GM23248 (cell line): ENCODE data around the gene RAB31. TPM values are rescaled to one million over a fixed set of nuclear protein-coding genes. Genes with fewer than 3 reads are reported as not detected.

Experiments
- DNase-seq: peaks from one replicate; pipeline ENCODE4 v3.0.0-alpha.2; 2015
- H2AFZ ChIP-seq: fragments of 200-600 bp; sonication (generic); 2 replicates; pipeline ENCODE4 v1.6.1; 2016; ENCODE audit warnings: antibody characterized with exemption
- H3F3A ChIP-seq: fragments of 200-600 bp; sonication (generic); 2 replicates; pipeline ENCODE4 v1.6.1; 2016; ENCODE audit warnings: mild to moderate bottlenecking, antibody characterized with exemption, mixed run types; ENCODE audit not compliant: insufficient read depth
- H3K27ac ChIP-seq: fragments of 200-600 bp; sonication (generic); 2 replicates; pipeline ENCODE4 v1.5.1; 2016; ENCODE audit warnings: mild to moderate bottlenecking
- H3K27me3 ChIP-seq: fragments of 200-600 bp; sonication (generic); replicated peaks from 2 replicates; pipeline ENCODE4 v1.6.1; 2016; ENCODE audit warnings: mild to moderate bottlenecking; ENCODE audit not compliant: insufficient read depth
- H3K36me3 ChIP-seq: fragments of 200-600 bp; sonication (generic); 2 replicates; pipeline ENCODE4 v1.6.1; 2016; ENCODE audit warnings: low read depth, mild to moderate bottlenecking
- H3K4me1 ChIP-seq: fragments of 200-600 bp; sonication (generic); 2 replicates; pipeline ENCODE4 v1.6.1; 2016; ENCODE audit warnings: mild to moderate bottlenecking; ENCODE audit not compliant: insufficient read depth
- H3K4me2 ChIP-seq: fragments of 200-600 bp; sonication (generic); one replicate; pipeline ENCODE4 v1.6.1; 2016; ENCODE audit warnings: mild to moderate bottlenecking; ENCODE audit not compliant: unreplicated experiment
- H3K4me3 ChIP-seq: fragments of 200-600 bp; sonication (generic); 2 replicates; pipeline ENCODE4 v1.5.1; 2016; ENCODE audit warnings: mild to moderate bottlenecking
- H3K79me2 ChIP-seq: fragments of 200-600 bp; sonication (generic); 2 replicates; pipeline ENCODE4 v1.6.1; 2016; ENCODE audit warnings: mild to moderate bottlenecking; ENCODE audit not compliant: insufficient read depth
- H3K9ac ChIP-seq: fragments of 200-600 bp; sonication (generic); 2 replicates; pipeline ENCODE4 v1.6.1; 2016; ENCODE audit warnings: mild to moderate bottlenecking
- H3K9me2 ChIP-seq: fragments of 200-600 bp; sonication (generic); 2 replicates; pipeline ENCODE4 v1.6.1; 2016; ENCODE audit warnings: mixed run types, mild to moderate bottlenecking, moderate library complexity; ENCODE audit not compliant: insufficient read depth
- H3K9me3 ChIP-seq: fragments of 200-600 bp; sonication (generic); one replicate; pipeline ENCODE4 v1.6.1; 2017; ENCODE audit warnings: low read depth
- H4K20me1 ChIP-seq: fragments of 200-600 bp; sonication (generic); 2 replicates; pipeline ENCODE4 v1.6.0; 2016; ENCODE audit not compliant: insufficient read depth
- EZH2 ChIP-seq: fragments of 200-600 bp; sonication (generic); IDR thresholded peaks from 2 replicates; pipeline ENCODE4 v1.6.1; 2018; ENCODE audit warnings: antibody characterized with exemption, mild to moderate bottlenecking; ENCODE audit not compliant: insufficient read depth, poor library complexity, severe bottlenecking
- EZH2phosphoT487 ChIP-seq: fragments of 200-600 bp; sonication (generic); IDR thresholded peaks from 2 replicates; pipeline ENCODE4 v1.6.1; 2018; ENCODE audit warnings: antibody characterized with exemption, moderate library complexity, mild to moderate bottlenecking, low read depth; ENCODE audit not compliant: insufficient read depth
- WGBS, 2 experiments: methylation state at CpG; one replicate each; pipeline ENCODE4 v1.1.6; 2015 to 2017; ENCODE audit warnings: low lambda C conversion rate in 2 of 2, low coverage in 1 of 2; ENCODE audit errors: missing lambda C conversion rate in 2 of 2; 5-methylcytosine and 5-hydroxymethylcytosine counted together
- in situ Hi-C: fragments of 300-500 bp; cut with MboI; formaldehyde crosslinking; loops from 2 replicates; pipeline ENCODE4 v1.15.0; 2020
- polyA plus RNA-seq: library from polyadenylated mRNA; unstranded; fragments of >200 nt; fragmentation: Nextera tagmentation; extraction: Ambion mirVana; gene quantifications from 2 replicates; pipeline ENCODE4 v1.2.1, GENCODE V29; 2016
- total RNA-seq: library from RNA; depleted of rRNA; stranded (reverse); fragments of >200 nt; shearing (Covaris generic); gene quantifications from 2 replicates; pipeline ENCODE4 v1.2.3, GENCODE V29; 2014

Gene RAB31
- total and polyA plus RNA-seq, 2 experiments from 2014 or later, result 49.2 to 144 TPM

- no peak overlapping the region for H3K9ac ChIP-seq
- H3K9me3 ChIP-seq, result no peaks in the 10 kb centered on the region
- WGBS, 2 experiments, result 66 to 68% methylated on average over 3 of the region's 3 CpGs
- H3K4me1 ChIP-seq, result peaks cover 8% of the 10 kb centered on the region; the same call in 1 of the 2 replicates
- no peaks in the 10 kb centered on the region for H3K9me2 ChIP-seq
- TF ChIP-seq EZH2phosphoT487 (no peak), EZH2 (no peak)
- DNase-seq, result no peak
- H3F3A ChIP-seq, result 0 out of 2 replicates have a peak, but pooled peaks cover 5% of the 10 kb centered on the region
- H2AFZ ChIP-seq, result no peak overlapping the region
- peaks cover 74% of the 10 kb centered on the region for H3K79me2 ChIP-seq
- H3K36me3 ChIP-seq, result no peaks in the 10 kb centered on the region
- no peak overlapping the region for H3K4me2 ChIP-seq
- no peaks in the 10 kb centered on the region for H4K20me1 ChIP-seq
- H3K4me3 ChIP-seq, result no peak overlapping the region
- no peaks in the 10 kb centered on the region for H3K27me3 ChIP-seq
- in situ Hi-C loops, result no loop called here
- no peak overlapping the region for H3K27ac ChIP-seq
Measured at GRCh38 chr18:9755110-9755509, 47.0 kb downstream of the RAB31 start.

- H3K79me2 ChIP-seq, result peaks cover 79% of the 10 kb centered on the region
- no peak overlapping the region for H3K9ac ChIP-seq
- 0 out of 2 replicates have a peak, but pooled peaks cover 5% of the 10 kb centered on the region for H3F3A ChIP-seq
- H3K4me3 ChIP-seq, result no peak overlapping the region
- TF ChIP-seq EZH2 (no peak), EZH2phosphoT487 (no peak)
- peaks cover 8% of the 10 kb centered on the region; the same call in 1 of the 2 replicates for H3K4me1 ChIP-seq
- 97 to 98% methylated on average over 3 of the region's 3 CpGs for WGBS, 2 experiments
- no peak overlapping the region for H2AFZ ChIP-seq
- H3K27ac ChIP-seq, result no peak overlapping the region
- no peaks in the 10 kb centered on the region for H3K9me2 ChIP-seq
- in situ Hi-C loops, result no loop called here
- no peaks in the 10 kb centered on the region for H3K9me3 ChIP-seq
- no peaks in the 10 kb centered on the region for H3K36me3 ChIP-seq
- no peaks in the 10 kb centered on the region for H3K27me3 ChIP-seq
- H4K20me1 ChIP-seq, result no peaks in the 10 kb centered on the region
- no peak overlapping the region for H3K4me2 ChIP-seq
- DNase-seq, result no peak
Measured at GRCh38 chr18:9755615-9756014, 47.5 kb downstream of the RAB31 start.

DNA sequence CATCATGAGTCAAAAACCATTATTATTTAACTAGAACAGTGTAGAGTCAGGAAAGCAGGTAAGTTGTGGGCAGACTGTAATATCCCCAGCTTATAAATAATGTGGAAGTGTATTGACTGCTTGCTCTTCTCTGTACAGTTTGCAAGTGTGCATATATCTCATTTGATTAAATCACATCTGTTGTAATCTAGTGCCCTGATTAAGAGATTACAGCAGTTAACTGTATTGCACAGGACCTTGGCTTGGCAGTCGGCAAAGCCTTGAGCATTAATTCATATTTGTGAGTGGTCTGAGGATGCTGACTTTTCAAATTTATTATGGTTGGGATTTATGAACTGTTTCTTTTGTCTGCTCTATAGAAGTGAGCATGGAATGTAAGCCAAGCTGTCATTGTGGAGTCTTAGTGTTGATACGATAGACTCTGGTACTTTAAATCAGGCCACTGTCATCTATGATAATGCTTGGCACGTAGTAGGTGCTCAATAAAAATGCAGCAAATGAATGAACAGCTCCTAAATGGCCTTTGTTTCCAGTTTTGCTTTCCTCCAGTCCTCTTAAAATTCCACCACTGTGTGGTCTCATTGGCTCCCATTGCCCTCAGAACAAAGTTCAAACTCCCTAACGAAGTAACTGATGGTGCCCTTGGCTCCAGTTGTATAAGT, 48.3 kb downstream of the RAB31 start:
- WGBS, 2 experiments, result 96 to 100% methylated on average over 4 of the region's 4 CpGs
- Histone ChIP-seq H3K79me2 (peaks cover 83% of the 10 kb centered on the region), H3K9me2 (no peaks in the 10 kb centered on the region), H3K4me1 (peaks cover 8% of the 10 kb centered on the region; the same call in 1 of the 2 replicates), H2AFZ (no peak overlapping the region), H3K36me3 (no peaks in the 10 kb centered on the region), H3K9ac (no peak overlapping the region), H3K27me3 (no peaks in the 10 kb centered on the region), H3K4me2 (no peak overlapping the region), H3F3A (0 out of 2 replicates have a peak, but pooled peaks cover 5% of the 10 kb centered on the region), H3K9me3 (no peaks in the 10 kb centered on the region), H4K20me1 (no peaks in the 10 kb centered on the region), H3K4me3 (no peak overlapping the region), H3K27ac (no peak overlapping the region)
- no peak for TF ChIP-seq EZH2phosphoT487
- TF ChIP-seq EZH2, result no peak
- DNase-seq, result no peak
- in situ Hi-C loops, result no loop called here

GRCh38 chr18:9756933-9757470, 48.9 kb downstream of the RAB31 start:
- Histone ChIP-seq H3K36me3 (no peaks in the 10 kb centered on the region), H3K9me3 (no peaks in the 10 kb centered on the region), H3K9me2 (no peaks in the 10 kb centered on the region), H4K20me1 (no peaks in the 10 kb centered on the region), H3K9ac (no peak overlapping the region), H3K4me3 (no peak overlapping the region), H3K79me2 (peaks cover 83% of the 10 kb centered on the region), H3K4me2 (no peak overlapping the region), H3K4me1 (peaks cover 8% of the 10 kb centered on the region; the same call in 1 of the 2 replicates), H2AFZ (no peak overlapping the region), H3K27me3 (no peaks in the 10 kb centered on the region), H3K27ac (no peak overlapping the region), H3F3A (0 out of 2 replicates have a peak, but pooled peaks cover 5% of the 10 kb centered on the region)
- WGBS, 2 experiments, result 96 to 99% methylated on average over 8 of the region's 8 CpGs
- TF ChIP-seq EZH2 (no peak), EZH2phosphoT487 (no peak)
- DNase-seq, result no peak
- in situ Hi-C loops, result no loop called here
